Colon (tissue), 2 donors: ENCODE results near the gene SYT13.

Experiments used
- FAIRE-seq: peaks from 2 replicates; lab custom pipeline; 2012; peaks lifted over from hg19 to GRCh38; lab: Jason Lieb, UNC
- donor health status: control.
- donor health status: control.

The SYT13 gene

DNA sequence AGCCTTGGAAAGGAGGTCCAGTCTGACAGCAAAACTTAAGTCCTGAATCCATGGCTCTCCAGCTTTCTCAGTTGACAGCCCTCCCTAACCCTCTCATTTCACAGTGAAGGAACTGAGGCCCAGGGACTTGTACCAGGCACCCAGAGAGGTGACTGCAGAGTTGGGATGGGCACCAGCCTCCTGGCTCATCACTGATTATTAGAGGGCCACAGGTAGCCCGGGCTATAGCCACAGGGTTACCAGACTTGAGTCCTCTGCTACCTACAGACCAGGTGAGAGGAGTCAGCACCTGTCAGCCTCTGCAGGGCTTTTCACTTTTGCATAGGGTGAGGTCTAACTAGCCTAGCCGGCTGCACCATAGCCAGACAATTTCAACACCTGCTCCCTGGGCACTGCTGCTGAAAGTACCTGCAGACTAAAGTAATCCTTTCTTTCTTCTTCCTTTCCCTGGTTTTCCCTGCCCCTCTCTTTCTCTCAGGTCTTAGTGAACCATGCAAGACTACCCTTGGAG, 37.6 kb downstream of the SYT13 start:
- FAIRE-seq = no peak

DNA sequence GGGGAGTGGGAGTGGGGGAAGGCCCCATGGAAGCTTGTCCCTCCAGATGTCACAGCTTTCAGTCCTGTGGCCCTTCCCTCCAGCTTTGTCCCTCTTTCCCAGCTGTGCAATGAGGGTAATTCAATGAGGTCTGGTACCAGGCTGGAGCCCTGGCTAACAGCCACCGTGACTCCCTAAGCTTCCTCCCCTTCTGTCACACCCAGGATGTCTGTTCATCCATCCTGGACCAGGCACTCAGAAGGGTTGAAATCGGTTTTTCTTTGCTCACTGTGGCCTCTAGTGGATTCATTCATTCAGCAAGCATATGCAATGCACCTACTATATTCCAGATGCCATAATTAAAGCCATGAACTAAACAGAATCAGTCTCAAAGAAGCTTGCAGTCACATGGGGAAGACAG, 38.7 kb downstream of the SYT13 start:
- FAIRE-seq = no peak

DNA sequence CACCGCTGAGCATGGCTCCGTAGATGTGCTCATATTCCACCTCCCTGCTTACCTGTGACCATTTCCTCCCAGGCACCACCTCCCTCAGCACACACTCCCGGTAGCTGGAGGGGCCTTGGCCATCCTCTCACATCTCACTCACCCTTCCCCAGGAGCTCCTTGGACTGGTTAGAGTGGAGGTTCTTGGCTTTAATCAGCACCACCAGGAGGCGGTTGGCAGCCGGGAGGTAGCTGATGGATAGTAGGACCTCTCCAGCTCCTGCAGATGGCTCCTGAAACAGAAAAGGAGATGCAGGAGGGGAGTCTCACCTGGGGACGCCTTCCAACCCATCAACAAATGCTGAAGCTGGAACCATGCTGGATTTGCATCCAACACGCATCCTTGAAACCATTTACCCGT, 39.9 kb downstream of the SYT13 start:
- FAIRE-seq = no peak

DNA sequence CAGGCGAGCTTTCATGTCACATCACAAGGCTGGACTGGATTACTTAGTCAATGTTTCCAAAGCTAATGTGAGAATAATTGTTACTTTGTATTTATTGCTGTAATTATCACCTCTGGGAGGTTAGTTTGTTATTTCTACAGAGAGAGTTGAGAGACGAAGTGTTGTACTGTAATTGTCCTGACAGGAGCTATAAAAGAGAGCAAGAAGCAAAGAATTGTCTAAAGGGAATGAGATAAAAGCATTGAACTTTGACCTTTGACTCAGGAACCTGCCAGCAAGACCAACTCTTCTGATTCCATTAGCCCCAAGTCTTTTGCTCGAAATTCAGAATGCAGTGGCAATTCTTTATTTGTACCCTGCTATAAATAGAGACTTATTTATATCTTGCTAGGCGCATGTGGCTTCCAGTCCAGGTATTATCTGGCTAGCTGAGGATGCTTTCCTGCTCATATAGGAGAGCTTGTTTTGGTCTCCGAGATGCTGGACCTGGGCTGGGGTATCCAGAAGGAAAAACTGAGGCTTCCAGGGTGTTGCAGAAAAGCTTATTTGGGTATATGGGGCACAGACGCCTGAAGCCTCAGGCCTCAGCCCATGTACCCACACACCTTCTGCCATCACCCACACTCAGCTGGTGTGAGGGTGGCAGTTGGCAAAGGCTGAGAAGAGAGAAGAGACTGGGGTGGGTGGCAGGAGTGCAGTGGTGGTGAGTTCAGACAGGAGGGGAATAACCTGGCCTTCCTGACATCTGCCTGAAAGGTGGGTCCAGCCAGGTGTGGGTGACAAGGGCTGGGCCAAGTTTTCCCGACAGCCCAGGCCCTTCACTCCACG, 40.7 kb downstream of the SYT13 start:
- no peak for FAIRE-seq

DNA sequence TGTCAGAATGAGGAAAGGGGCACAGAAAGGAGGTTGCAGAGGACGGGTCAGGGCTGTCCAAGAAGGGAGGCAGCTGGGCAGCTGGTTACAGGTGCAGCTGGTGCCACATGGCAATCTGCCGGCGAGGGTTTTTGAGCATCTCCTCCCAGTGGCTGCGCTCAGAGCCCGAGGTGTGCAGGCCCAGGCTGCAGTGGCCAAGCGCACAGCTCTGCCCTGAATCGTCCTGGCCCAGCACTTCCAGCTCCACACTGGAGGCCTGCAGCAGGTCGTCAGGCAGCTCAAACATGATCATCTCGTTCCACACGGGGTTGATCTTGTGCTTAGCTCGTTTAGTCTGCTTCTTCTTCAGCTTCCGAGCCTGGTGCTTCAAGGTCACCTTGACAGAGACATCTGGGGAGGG, 42.2 kb downstream of the SYT13 start:
- FAIRE-seq = no peak

DNA sequence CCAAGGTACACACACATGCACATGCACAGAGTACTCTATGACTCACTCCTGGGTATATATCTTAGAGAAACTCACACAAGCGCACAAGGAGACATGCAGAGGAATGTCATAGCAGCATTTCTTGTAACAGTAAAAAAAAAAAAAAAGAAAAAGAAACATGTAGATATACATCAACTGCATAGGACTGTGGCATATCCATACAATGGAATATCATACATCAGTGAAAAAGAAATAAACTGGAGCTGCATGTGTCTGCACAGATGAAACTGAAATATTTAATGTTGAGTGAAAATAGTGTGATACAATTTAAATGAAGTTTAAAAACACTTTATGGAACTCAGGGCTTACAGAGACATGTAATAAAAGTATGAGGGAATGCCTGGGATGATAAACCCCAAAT, 46.4 kb downstream of the SYT13 start:
- no peak for FAIRE-seq

DNA sequence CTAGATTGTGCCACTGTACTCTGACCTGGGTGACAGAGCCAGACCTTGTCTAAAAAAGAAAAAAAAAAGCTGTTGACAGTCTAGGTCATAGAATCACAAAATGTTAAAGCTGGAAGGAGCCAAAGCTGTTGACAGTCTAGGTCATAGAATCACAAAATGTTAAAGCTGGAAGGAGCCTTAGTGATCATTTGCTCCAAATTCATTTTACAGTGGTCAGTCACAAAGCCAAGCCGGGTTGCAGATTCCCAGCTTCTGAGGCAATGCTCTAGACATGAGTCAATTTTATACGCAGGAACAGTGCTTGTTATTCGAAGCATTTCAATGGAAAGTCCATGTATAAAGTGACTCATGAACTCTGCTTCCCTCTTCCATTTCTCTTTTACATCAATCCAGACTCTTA, 47.4 kb downstream of the SYT13 start:
- no peak for FAIRE-seq

DNA sequence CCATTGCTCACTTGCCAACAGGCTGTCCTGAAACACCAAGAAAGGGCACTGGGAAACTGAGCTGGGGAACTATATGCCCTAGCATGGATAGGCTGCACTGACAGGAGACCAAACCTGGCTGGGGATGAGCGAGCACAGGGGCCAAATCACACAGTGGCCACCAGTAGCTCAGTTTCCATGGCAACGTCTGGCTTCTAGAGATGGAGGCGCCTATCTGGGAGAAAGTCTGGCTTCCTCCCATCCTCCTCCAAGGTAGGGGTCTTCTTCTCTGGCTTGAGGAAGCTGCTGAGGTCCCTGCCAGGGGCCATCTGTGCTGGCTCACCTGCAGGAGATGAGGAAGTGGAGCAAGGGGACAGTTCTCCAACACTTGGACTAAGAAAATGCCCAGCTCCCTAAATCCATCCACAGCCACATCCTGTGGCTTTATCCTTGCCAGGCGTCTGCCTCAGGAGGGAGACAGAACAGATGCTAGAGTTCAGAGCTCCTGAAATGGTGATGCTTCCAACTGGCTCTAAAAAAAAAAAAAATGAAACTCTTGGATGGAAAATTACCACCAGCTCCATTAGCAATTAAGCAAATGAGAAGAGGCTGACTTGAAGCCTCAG, 48.3 kb downstream of the SYT13 start:
- FAIRE-seq = no peak

DNA sequence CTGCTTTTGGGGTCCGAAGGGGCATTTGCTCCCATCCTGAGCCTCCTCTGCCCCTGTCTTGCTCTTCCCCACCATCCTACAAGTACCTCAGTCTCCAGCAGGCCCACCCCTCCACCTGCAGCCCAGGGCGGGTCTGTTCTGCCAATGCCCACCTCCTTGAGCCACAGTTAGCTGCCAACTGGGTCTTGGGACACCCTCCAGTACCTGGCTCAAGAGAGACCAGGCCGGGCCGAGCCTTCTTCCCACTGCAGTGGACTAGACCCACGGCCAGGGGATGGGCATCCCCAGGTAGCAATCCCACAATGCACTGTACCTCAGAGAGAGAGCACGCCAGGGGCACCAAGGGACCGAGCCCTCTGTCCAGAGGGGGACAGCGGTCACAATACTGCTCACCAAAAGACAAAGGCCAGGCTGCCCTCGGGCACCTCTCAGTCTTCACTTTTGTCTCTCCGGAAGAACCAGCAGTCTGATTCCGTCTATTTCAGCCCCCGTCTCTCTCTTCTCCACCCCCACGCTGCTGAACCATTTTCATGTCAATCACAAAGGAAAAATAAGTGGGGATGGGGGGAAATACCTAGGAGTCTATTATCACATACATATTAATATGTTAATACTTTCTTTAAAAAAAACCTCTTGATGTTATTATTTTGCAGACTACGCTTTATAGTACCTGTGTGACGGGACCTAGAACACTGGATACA, 51.7 kb downstream of the SYT13 start:
- FAIRE-seq = no peak

DNA sequence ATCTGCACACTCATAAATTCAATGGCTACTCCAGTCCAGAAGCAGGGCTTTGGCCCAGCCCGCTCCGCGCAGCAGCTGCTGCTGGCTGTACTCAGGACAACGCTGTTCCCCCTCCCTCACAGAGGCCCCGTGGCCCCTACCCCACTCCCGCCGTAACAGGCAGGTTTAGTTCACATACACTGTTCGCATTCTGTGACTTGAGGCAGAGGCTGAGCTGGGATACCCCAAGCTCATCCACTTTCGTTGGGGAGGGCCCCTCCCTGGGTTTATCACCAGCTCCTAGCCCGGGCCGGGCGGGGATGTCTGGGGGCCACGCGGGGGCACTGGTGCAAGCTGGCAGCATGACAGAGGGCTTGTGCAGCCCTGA, 52.4 kb downstream of the SYT13 start:
- FAIRE-seq = no peak

DNA sequence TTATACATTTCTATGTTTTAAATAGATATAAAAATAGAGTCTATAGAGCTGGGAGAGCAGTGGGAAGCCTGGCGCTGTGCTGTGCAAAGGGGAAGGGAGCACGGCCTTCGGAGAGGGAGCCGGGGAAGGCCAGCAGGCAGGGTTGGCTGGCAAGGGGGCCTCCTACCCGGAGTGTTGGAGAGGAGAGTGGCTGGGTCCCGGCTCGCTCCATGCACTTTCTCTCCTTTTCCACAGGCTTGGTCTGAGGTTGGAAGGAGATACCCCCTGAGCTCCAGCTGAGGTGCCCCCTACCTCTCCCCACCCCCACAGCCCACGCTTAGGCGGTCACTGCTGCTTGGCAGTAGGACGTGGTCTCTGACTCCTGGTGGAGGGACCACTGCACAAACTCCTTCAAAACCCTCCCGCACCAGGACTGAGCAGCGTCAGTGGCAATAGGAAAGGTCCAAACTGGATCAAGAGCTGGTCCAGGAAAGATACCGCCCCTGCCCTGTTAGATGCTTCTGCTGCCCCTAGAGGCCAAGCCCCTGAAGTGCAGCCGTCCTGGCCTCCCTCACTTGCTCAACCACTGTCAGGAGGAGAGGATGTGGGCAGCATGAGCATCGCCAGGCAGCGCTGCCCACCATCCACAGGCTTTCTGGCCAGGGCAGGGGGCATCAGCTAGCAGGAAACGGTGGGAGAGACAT, 52.9 kb downstream of the SYT13 start:
- FAIRE-seq = no peak

DNA sequence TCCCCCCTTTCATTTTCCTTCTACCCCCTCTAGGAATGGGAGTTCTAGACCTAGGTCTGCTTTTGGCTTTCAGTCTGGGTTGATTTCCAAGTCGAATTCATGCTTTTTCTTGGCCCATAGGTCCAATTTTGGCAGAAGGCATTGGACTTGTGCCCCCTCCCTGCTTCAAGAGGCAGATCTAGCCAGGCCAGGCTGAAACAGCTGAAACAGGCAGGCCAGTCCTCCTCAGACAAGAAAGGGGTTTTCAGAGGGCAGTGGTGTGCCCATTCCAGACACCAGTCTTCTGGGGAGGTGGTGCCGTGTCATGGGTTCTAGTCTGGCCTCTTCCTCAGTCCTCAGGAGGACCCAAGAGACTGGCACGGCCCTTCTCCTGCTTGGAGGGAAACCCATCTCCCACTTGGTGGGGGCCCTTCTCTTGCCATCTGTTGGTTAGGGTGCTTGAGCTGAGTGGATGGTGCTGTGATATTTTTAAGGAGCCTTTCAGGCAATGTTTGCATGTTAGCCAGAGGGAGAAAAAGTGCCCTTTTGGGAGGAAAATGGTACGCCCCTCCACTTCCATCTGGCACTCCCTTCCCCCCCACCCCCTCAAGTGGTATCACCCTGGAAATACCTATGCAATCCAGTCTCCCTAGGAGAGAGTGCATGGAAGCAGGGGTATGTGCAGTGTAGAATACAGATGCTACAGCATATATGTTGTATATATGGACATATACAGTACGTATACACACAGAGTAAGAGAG, 53.6 kb downstream of the SYT13 start:
- FAIRE-seq = no peak

DNA sequence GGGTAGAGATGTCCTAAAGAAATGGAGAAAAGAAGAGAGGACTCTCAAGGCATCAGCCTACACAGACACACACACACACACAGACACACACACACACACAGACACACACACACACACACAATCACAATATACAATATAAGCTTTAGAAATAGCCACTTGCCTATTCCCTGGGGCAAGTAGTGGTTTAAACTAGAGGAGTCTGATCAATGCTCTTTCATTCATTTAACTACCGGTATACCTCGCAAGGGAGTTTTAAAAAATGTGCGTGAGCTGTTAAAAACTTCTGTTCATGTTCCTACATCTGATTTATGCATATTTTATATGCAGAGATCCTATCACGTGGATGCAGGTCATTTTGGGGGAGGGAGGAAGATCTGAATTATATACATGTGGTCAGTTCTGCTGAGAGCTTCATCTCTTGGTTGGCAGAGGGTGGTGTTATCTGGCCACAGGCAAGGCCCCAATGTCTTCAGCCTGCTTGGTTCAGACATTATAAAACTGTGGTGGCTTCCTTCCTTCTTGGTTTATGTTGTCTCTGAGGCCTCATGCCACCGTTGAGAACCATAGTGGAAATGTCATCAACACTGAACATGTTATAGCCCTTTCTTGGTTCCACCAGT, 56.6 kb downstream of the SYT13 start:
- no peak for FAIRE-seq

DNA sequence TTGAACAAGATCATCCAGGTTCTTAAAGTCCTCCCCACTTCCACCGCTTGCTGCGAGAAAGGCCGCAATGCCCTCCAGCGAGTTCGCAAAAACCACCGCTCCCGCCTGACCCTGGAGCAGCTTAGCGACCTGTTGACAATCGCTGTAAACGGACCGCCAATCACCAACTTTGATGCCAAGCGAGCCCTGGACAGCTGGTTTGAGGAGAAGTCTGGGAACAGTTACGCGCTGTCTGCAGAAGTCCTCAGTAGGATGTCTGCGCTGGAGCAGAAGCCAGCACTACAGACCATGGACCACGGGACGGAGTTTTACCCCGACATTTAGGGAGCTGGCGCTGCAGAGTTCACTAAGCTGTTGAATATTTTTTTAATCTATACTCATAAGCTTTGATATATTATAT, 58.3 kb downstream of the SYT13 start:
- no peak for FAIRE-seq

DNA sequence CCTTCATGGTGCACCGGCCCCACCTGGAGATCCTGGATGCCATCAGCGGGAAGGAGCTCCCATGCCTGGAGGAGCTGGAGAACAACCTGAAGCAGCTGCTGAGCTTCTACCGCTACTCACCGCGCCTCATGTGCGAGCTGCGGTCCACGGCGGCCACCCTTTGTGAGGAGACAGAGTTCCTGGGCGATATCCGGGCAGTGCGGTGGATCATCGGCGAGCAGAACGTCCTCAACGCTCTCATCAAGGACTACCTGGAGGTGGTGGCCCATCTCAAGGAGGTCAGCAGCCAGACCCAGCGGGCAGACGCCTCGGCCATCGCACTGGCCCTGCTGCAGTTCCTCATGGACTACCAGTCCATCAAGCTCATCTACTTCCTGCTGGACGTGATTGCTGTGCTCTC, 59.2 kb downstream of the SYT13 start:
- FAIRE-seq = no peak

DNA sequence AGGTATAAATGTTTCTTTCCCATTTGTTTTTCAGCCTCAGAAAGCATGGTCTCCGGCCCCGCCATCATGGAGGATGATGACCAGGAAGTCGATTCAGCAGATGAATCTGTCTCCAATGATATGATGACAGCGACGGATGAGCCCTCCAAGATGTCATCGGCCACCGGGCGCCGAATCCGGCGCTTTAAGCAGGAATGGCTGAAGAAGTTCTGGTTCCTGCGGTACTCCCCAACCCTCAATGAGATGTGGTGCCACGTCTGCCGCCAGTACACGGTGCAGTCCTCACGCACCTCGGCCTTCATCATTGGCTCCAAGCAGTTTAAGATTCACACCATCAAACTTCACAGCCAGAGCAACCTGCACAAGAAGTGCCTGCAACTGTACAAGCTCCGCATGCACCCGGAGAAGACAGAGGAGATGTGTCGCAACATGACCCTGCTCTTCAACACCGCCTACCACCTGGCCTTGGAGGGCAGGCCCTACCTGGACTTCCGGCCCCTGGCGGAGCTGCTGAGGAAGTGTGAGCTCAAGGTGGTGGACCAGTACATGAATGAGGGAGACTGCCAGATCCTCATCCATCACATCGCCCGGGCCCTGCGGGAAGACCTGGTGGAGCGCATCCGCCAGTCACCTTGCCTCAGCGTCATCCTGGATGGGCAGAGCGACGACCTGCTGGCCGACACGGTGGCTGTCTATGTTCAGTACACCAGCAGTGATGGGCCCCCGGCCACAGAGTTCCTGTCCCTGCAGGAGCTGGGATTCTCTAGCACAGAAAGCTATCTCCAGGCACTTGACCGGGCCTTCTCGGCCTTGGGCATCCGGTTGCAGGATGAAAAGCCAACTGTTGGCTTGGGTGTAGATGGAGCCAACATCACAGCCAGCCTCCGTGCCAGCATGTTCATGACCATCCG, 59.9 kb downstream of the SYT13 start:
- no peak for FAIRE-seq

DNA sequence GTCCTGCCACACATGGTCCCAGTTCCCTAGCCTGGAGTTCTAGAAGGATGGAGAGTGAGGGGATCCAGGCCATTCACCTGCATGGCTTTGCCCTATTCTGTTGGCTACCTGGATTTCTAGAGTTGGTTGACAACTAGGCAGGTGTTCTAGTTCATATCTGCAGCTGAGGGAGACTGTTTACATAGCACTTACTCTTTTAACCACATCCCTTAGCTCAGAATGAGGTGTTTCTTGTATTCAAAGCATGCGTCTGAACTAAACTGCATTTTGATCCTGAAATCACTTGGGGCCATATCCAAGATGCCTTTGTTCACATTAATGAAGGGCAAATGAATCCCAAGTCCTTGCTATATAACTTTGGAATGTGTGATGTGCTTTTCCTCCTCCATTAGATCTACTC, 60.9 kb downstream of the SYT13 start:
- no peak for FAIRE-seq

DNA sequence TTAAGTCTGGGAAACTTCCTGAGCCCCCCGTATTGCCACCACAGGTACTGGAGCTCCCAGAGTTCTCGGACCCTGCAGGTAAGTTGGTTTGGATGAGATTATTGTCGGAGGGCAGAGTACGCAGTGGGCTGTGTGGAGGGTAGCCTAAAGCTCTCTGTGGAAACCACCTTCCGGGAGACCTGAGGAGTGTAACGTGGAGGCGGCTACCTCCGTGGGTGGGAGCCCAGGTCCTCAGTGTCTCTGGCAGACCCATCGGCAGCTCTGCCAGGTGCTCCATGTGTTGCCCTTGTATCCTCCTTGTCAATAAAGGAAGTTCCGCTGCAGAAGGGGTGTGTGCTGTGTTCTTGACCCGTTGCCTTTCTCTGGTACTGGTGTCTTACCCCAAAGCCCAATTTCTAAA, 61.4 kb downstream of the SYT13 start:
- no peak for FAIRE-seq

DNA sequence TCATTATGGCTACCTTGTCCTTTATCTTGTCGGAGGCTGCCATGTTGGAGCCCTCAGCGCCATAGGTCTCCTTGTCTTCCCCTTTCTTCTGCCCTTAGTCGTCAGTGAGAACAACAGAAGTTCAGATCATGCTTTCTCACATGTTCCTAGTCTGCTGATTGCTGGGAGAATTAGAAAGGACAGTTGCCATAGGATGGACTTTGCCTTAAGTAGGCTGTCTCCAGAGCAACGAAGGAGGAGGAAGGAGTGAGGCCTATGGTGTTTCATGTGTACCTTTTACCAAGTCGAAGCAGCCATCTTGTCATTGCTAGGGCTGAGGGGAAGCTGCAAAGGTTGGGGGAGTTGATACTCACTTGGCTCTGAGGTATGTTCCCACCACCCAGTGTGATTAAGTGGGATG, 62.6 kb downstream of the SYT13 start:
- FAIRE-seq = no peak

DNA sequence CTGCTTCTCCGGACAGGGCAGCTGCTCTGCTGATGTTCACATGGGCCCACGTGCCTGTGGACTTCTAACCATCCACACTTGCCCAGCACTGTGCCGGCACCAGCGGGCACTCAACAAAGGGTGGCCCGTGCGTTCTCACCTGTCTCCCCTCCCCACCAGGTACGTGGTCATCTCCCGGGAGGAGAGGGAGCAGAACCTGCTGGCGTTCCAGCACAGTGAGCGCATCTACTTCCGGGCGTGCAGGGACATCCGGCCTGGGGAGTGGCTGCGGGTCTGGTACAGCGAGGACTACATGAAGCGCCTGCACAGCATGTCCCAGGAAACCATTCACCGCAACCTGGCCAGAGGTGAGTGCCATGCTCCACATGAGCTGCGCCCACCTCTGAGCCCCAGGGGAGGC, 66.7 kb downstream of the SYT13 start:
- FAIRE-seq = no peak

DNA sequence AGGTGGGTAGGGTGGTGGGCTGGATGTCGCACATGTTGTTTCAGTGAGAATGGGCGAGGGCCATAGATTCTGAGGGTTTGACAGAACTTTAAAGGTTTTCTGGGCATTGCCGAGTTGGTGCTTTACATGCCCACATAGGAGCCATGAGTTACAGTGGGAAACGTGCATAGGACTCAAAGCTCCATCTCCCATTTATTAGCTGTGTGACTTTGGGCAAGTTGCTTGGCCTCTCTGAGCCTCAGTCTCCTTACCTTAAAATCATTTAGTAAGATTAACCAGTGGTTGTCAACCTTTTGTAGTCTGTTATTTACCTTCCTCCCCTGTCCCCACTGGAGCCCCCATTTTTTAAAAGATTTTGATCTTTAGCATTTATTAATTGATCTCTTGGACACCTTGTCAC, 67.4 kb downstream of the SYT13 start:
- FAIRE-seq = no peak
